Fibroblast of lung (primary cell): ENCODE data around the gene ART4. TPM values are rescaled to one million over a fixed set of nuclear protein-coding genes. Genes with fewer than 3 reads are reported as not detected.

Source experiments
- DNase-seq, 2 donors: peaks; one replicate each; pipeline versions ENCODE4 v3.0.0 to v3.0.0-alpha.2; 2010; ENCODE audit warnings: low read depth in 2 of 2
- H2AFZ ChIP-seq: 2 replicates; pipeline ENCODE4 v1.5.1; 2012; ENCODE audit warnings: low read length, control low read depth, inconsistent platforms
- H3K27ac ChIP-seq: 2 replicates; pipeline ENCODE4 v1.5.1; 2011; ENCODE audit warnings: low read length, control low read depth; ENCODE audit not compliant: insufficient read depth
- H3K27me3 ChIP-seq: 2 replicates; pipeline ENCODE4 v1.5.1; 2011; ENCODE audit warnings: mild to moderate bottlenecking, low read length; ENCODE audit not compliant: control insufficient read depth, insufficient read depth
- H3K36me3 ChIP-seq: 2 replicates; pipeline ENCODE4 v1.5.1; 2011; ENCODE audit warnings: low read length; ENCODE audit not compliant: control insufficient read depth, insufficient read depth
- H3K4me1 ChIP-seq: 2 replicates; pipeline ENCODE4 v1.5.1; 2011; ENCODE audit warnings: low read length; ENCODE audit not compliant: control insufficient read depth, insufficient read depth; ENCODE audit errors: extremely low read depth
- H3K4me2 ChIP-seq: 2 replicates; pipeline ENCODE4 v1.5.1; 2011; ENCODE audit warnings: low read length, control low read depth; ENCODE audit not compliant: insufficient read depth; ENCODE audit errors: extremely low read depth
- H3K4me3 ChIP-seq, 4 experiments: fragments of 200-600 bp in 1 of 4; sonication (generic) in 1 of 4; replicated peaks in 1 of 4; 2 replicates each; pipeline ENCODE4 v1.5.1; 2011 to 2016; ENCODE audit warnings: low read length in 4 of 4, low read depth in 3 of 4, mild to moderate bottlenecking in 3 of 4, control low read depth in 2 of 4, inconsistent platforms in 1 of 4, mixed read lengths in 1 of 4; ENCODE audit not compliant: insufficient read depth in 1 of 4; ENCODE audit errors: control extremely low read depth in 1 of 4
- H3K79me2 ChIP-seq: 2 replicates; pipeline ENCODE4 v1.5.1; 2012; ENCODE audit warnings: mild to moderate bottlenecking, low read length, inconsistent platforms; ENCODE audit not compliant: control insufficient read depth, insufficient read depth
- H3K9ac ChIP-seq: 2 replicates; pipeline ENCODE4 v1.5.1; 2011; ENCODE audit warnings: mild to moderate bottlenecking, low read length, control low read depth; ENCODE audit not compliant: insufficient read depth
- H3K9me3 ChIP-seq: 2 replicates; pipeline ENCODE4 v1.5.1; 2012; ENCODE audit warnings: low read depth, low read length; ENCODE audit not compliant: control insufficient read depth, insufficient read depth
- H4K20me1 ChIP-seq: 2 replicates; pipeline ENCODE4 v1.5.1; 2011; ENCODE audit warnings: low read length; ENCODE audit not compliant: control insufficient read depth, insufficient read depth; ENCODE audit errors: extremely low read depth
- CTCF ChIP-seq, 2 donors: IDR thresholded peaks in 1 of 2; conservative IDR thresholded peaks in 1 of 2; 1 replicate in 1 of 2; 2 replicates in 1 of 2; pipeline ENCODE4 v1.5.1; 2011 to 2012; ENCODE audit warnings: low read length in 2 of 2, control low read depth in 1 of 2, inconsistent platforms in 1 of 2, low read depth in 1 of 2, mild to moderate bottlenecking in 1 of 2
- EZH2 ChIP-seq: IDR thresholded peaks from 2 replicates; pipeline ENCODE4 v1.5.1; 2012; ENCODE audit warnings: low read length, control low read depth, mild to moderate bottlenecking; ENCODE audit errors: missing control alignments
- polyA plus RNA-seq, 2 donors: library from polyadenylated mRNA; depleted of rRNA in 1 of 2; stranded (reverse) in 1 of 2; unstranded in 1 of 2; fragments of >200 nt; gene quantifications; 2 replicates each; pipeline ENCODE4 v1.2.1, GENCODE V29; 2011 to 2012; ENCODE audit warnings: missing spikeins in 1 of 2
- total RNA-seq: library from RNA; depleted of rRNA; stranded (reverse); fragments of >200 nt; gene quantifications from 2 replicates; pipeline ENCODE4 v1.2.1, GENCODE V29; 2014

ART4 gene
- total and polyA plus RNA-seq, 2 donors (not counting 1 experiment from before 2014, with no cell fraction given): not detected

- H2AFZ ChIP-seq: no peak overlapping the region
- DNase-seq: peak; percentile 31 to 64
- no peak overlapping the region for H3K27ac ChIP-seq
Observed at GRCh38 chr12:14833952-14834351, 9.4 kb downstream of the ART4 start.

GRCh38 chr12:14833336-14833735 lies 10.0 kb downstream of the ART4 start:
- H3K4me1 ChIP-seq: peaks cover 12% of the 10 kb centered on the region
- no peak for DNase-seq
- H3K36me3 ChIP-seq: no peaks in the 10 kb centered on the region
- no peak overlapping the region for H2AFZ ChIP-seq
- no peaks in the 10 kb centered on the region for H3K27me3 ChIP-seq
- H3K79me2 ChIP-seq: no peaks in the 10 kb centered on the region
- no peak overlapping the region for H3K27ac ChIP-seq
- TF ChIP-seq EZH2 (no peak), CTCF (conservative IDR thresholded peaks at IDR 0.05 in 1 of 2, IDR thresholded peaks at IDR 0.05 in 1 of 2; ENCODE audit: low read depth in 1 of 2, low read length in 2 of 2) (no peak)
- no peaks in the 10 kb centered on the region for H3K9me3 ChIP-seq
- H3K9ac ChIP-seq: no peak overlapping the region
- no peaks in the 10 kb centered on the region for H4K20me1 ChIP-seq
- no peak overlapping the region for H3K4me2 ChIP-seq
- H3K4me3 ChIP-seq: no peak overlapping the region

More at GRCh38 chr12:14833952-14834351, 9.4 kb downstream of the ART4 start:
- no peaks in the 10 kb centered on the region for H3K36me3 ChIP-seq
- H4K20me1 ChIP-seq: no peaks in the 10 kb centered on the region
- peak overlapping the region; percentile 3 for H3K4me2 ChIP-seq
- no peaks in the 10 kb centered on the region for H3K79me2 ChIP-seq
- TF ChIP-seq EZH2: no peak
- H3K4me1 ChIP-seq: peaks cover 12% of the 10 kb centered on the region
- H3K27me3 ChIP-seq: no peaks in the 10 kb centered on the region
- H3K9ac ChIP-seq: no peak overlapping the region
- no peaks in the 10 kb centered on the region for H3K9me3 ChIP-seq
- H3K4me3 ChIP-seq: no peak overlapping the region

- Histone ChIP-seq H4K20me1 (no peaks in the 10 kb centered on the region), H3K4me2 (no peak overlapping the region), H3K79me2 (no peaks in the 10 kb centered on the region), H3K4me3 (no peak overlapping the region), H3K9ac (no peak overlapping the region), H3K9me3 (no peaks in the 10 kb centered on the region), H3K4me1 (no peaks in the 10 kb centered on the region), H3K36me3 (no peaks in the 10 kb centered on the region), H3K27me3 (no peaks in the 10 kb centered on the region), H3K27ac (no peak overlapping the region), H2AFZ (no peak overlapping the region)
- DNase-seq: peak in 1 of 2 donors; percentile 15
- no peak for TF ChIP-seq EZH2
- TF ChIP-seq CTCF (conservative IDR thresholded peaks at IDR 0.05 in 1 of 2, IDR thresholded peaks at IDR 0.05 in 1 of 2; ENCODE audit: low read depth in 1 of 2, low read length in 2 of 2): no peak
Observed at GRCh38 chr12:14828892-14829291, 14.4 kb downstream of the ART4 start.
